Trophoblast cell (in vitro differentiated cells and primary cell): ENCODE data around the gene MED12L.

ENCODE experiments used
- DNase-seq, 2 donors: peaks; one replicate each; pipeline ENCODE4 v3.0.0-alpha.2; 2016
- H2AFZ ChIP-seq: 2 replicates; pipeline ENCODE4 v1.6.1; 2013; ENCODE audit warnings: low read length, moderate library complexity, mild to moderate bottlenecking; ENCODE audit not compliant: insufficient read depth, poor library complexity
- H2AK5ac ChIP-seq: 2 replicates; pipeline ENCODE4 v1.6.1; 2013; ENCODE audit warnings: mild to moderate bottlenecking, low read length
- H2BK120ac ChIP-seq: 2 replicates; pipeline ENCODE4 v1.6.1; 2013; ENCODE audit warnings: low read length, mild to moderate bottlenecking, moderate library complexity; ENCODE audit not compliant: insufficient read depth, poor library complexity
- H2BK12ac ChIP-seq: 2 replicates; pipeline ENCODE4 v1.6.1; 2013; ENCODE audit warnings: mild to moderate bottlenecking, low read length, moderate library complexity
- H2BK5ac ChIP-seq: 2 replicates; pipeline ENCODE4 v1.6.1; 2013; ENCODE audit warnings: low read length, low read depth, moderate library complexity, mild to moderate bottlenecking; ENCODE audit not compliant: poor library complexity
- H3K14ac ChIP-seq: 2 replicates; pipeline ENCODE4 v1.6.1; 2013; ENCODE audit warnings: mild to moderate bottlenecking, low read length
- H3K18ac ChIP-seq: 2 replicates; pipeline ENCODE4 v1.6.1; 2013; ENCODE audit warnings: mild to moderate bottlenecking, low read length
- H3K23ac ChIP-seq: 2 replicates; pipeline ENCODE4 v1.6.1; 2013; ENCODE audit warnings: low read length
- H3K27ac ChIP-seq: 2 replicates; pipeline ENCODE4 v1.5.1; 2013; ENCODE audit warnings: low read depth, mild to moderate bottlenecking, inconsistent platforms, low read length, moderate library complexity
- H3K27me3 ChIP-seq: 2 replicates; pipeline ENCODE4 v1.6.1; 2013; ENCODE audit warnings: inconsistent platforms, mild to moderate bottlenecking, low read length, moderate library complexity; ENCODE audit not compliant: insufficient read depth
- H3K36me3 ChIP-seq, 2 experiments: 1 replicate in 1 of 2; 2 replicates in 1 of 2; pipeline ENCODE4 v1.6.1; 2013; ENCODE audit warnings: low read length in 2 of 2, mild to moderate bottlenecking in 2 of 2, moderate library complexity in 1 of 2; ENCODE audit not compliant: insufficient read depth in 2 of 2, control insufficient read depth in 1 of 2
- H3K4ac ChIP-seq: 2 replicates; pipeline ENCODE4 v1.6.1; 2013; ENCODE audit warnings: low read depth, mild to moderate bottlenecking, low read length, moderate library complexity
- H3K4me1 ChIP-seq, 2 experiments: 1 replicate in 1 of 2; 2 replicates in 1 of 2; pipeline ENCODE4 v1.6.1; 2013; ENCODE audit warnings: low read length in 2 of 2, mild to moderate bottlenecking in 2 of 2, moderate library complexity in 1 of 2; ENCODE audit not compliant: insufficient read depth in 2 of 2, control insufficient read depth in 1 of 2
- H3K4me2 ChIP-seq: 2 replicates; pipeline ENCODE4 v1.6.1; 2013; ENCODE audit warnings: inconsistent platforms, mild to moderate bottlenecking, low read length, moderate library complexity
- H3K4me3 ChIP-seq: 2 replicates; pipeline ENCODE4 v1.5.1; 2013; ENCODE audit warnings: mild to moderate bottlenecking, low read depth, low read length, inconsistent platforms
- H3K79me1 ChIP-seq: one replicate; pipeline ENCODE4 v1.6.1; 2013; ENCODE audit warnings: low read length
- H3K79me2 ChIP-seq: 2 replicates; pipeline ENCODE4 v1.6.1; 2013; ENCODE audit warnings: low read length, mild to moderate bottlenecking; ENCODE audit not compliant: control insufficient read depth, insufficient read depth, poor library complexity
- H3K9ac ChIP-seq: 2 replicates; pipeline ENCODE4 v1.6.1; 2013; ENCODE audit warnings: mild to moderate bottlenecking, low read length
- H3K9me3 ChIP-seq: 2 replicates; pipeline ENCODE4 v1.6.1; 2013; ENCODE audit warnings: low read depth, mild to moderate bottlenecking, control low read depth, inconsistent platforms, low read length; ENCODE audit not compliant: insufficient read depth
- H4K12ac ChIP-seq: 2 replicates; pipeline ENCODE4 v1.6.1; 2013; ENCODE audit warnings: low read depth, mild to moderate bottlenecking, low read length, moderate library complexity
- H4K8ac ChIP-seq: 2 replicates; pipeline ENCODE4 v1.6.1; 2013; ENCODE audit warnings: low read depth, mild to moderate bottlenecking, low read length, moderate library complexity
- H4K91ac ChIP-seq: one replicate; pipeline ENCODE4 v1.6.1; 2013; ENCODE audit warnings: low read depth, mild to moderate bottlenecking, low read length, moderate library complexity
- WGBS: extraction: QIAGEN DNeasy Blood & Tissue Kit; methylation state at CpG from one replicate; pipeline ENCODE4 v1.1.7; 2013; ENCODE audit warnings: missing lambda C conversion rate; ENCODE audit not compliant: insufficient read length, insufficient coverage; ENCODE audit errors: extremely low coverage; 5-methylcytosine and 5-hydroxymethylcytosine counted together

Gene MED12L

DNA sequence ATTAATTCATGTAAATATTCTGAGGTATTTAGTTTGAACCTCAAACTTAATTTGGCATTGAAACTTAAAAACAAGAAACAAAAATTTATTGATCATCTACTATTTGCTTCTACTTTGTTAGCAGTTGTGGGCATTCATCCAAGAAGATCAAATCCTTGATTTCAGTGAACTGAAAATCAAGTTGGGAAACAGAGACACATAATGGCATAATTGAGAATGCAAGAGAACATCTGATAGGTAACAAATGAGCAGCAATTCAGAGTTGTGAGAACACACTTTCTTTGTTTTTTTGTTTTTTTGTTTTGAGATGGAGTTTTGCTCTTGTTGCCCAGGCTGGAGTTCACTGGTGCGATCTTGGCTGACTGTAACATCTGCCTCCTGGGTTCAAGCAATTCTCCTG, 33.9 kb upstream of the MED12L start:
- no peak overlapping the region for H2BK5ac ChIP-seq
- H3K4ac ChIP-seq, result no peak overlapping the region
- H3K4me2 ChIP-seq, result no peak overlapping the region
- H4K12ac ChIP-seq, result no peak overlapping the region
- no peak overlapping the region for H3K23ac ChIP-seq
- H3K27ac ChIP-seq, result no peak overlapping the region
- H3K14ac ChIP-seq, result no peak overlapping the region
- no peaks in the 10 kb centered on the region for H3K79me2 ChIP-seq
- H2AK5ac ChIP-seq, result no peak overlapping the region
- H3K27me3 ChIP-seq, result no peaks in the 10 kb centered on the region
- H2AFZ ChIP-seq, result no peak overlapping the region
- no peaks in the 10 kb centered on the region for H3K4me1 ChIP-seq
- H3K4me3 ChIP-seq, result no peak overlapping the region
- H3K9me3 ChIP-seq, result no peaks in the 10 kb centered on the region
- no peak overlapping the region for H4K8ac ChIP-seq
- no peaks in the 10 kb centered on the region for H3K79me1 ChIP-seq
- H3K18ac ChIP-seq, result no peak overlapping the region
- DNase-seq, result no peak
- H3K36me3 ChIP-seq, result no peaks in the 10 kb centered on the region
- no peak overlapping the region for H2BK120ac ChIP-seq
- no peak overlapping the region for H3K9ac ChIP-seq
- no peak overlapping the region for H4K91ac ChIP-seq
- no peak overlapping the region for H2BK12ac ChIP-seq
- WGBS, result no CpG with 5 or more reads among the region's 1 CpG

DNA sequence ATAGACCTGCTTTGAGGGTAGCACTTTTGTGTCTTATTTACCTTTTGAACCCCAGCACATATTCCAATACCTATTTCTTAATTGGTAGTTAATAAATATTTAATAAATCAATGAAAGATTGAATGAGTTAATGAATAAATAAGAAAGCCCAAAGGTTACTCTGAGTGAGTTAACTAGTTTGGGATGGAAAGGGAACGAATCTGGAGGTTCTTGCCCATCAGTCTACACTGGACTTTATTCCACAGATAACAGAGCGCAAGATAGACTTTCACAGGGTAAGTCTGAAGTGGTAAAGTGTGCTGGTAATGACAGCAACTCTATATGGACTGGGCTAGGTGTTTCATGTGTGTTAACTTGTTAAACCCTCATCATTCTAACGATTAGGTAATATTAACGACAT, 33.1 kb upstream of the MED12L start:
- H3K4me3 ChIP-seq, result no peak overlapping the region
- no peaks in the 10 kb centered on the region for H3K9me3 ChIP-seq
- no peak overlapping the region for H3K14ac ChIP-seq
- H4K8ac ChIP-seq, result no peak overlapping the region
- no peak overlapping the region for H3K27ac ChIP-seq
- no peak overlapping the region for H2AK5ac ChIP-seq
- no peaks in the 10 kb centered on the region for H3K27me3 ChIP-seq
- H4K91ac ChIP-seq, result no peak overlapping the region
- no peak overlapping the region for H2BK12ac ChIP-seq
- H2BK120ac ChIP-seq, result no peak overlapping the region
- no peak overlapping the region for H4K12ac ChIP-seq
- no peak overlapping the region for H3K4me2 ChIP-seq
- H2BK5ac ChIP-seq, result no peak overlapping the region
- no peaks in the 10 kb centered on the region for H3K79me1 ChIP-seq
- H3K9ac ChIP-seq, result no peak overlapping the region
- no peak overlapping the region for H2AFZ ChIP-seq
- no CpG with 5 or more reads among the region's 4 CpGs for WGBS
- H3K4ac ChIP-seq, result no peak overlapping the region
- no peaks in the 10 kb centered on the region for H3K79me2 ChIP-seq
- H3K18ac ChIP-seq, result no peak overlapping the region
- no peak overlapping the region for H3K23ac ChIP-seq
- no peaks in the 10 kb centered on the region for H3K36me3 ChIP-seq
- DNase-seq, result no peak
- no peaks in the 10 kb centered on the region for H3K4me1 ChIP-seq

DNA sequence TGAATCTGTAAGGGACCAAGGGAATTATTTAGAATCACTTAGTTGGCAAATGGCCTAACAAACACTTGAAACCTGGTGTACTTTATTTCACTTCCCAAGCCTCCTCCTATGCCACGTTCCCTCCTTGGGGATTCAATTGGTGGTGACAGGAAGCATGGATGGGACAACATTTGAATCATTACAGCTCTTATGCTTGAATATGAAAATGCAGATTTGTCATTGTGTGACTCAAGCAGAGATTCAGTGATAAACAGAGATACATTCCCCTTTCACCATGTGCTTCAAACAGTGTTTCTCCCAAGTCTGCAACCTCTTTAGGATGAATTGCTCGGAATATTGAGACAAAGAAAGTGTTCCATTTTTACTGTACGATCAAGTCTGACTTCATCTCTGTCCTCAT, 32.7 kb upstream of the MED12L start:
- Histone ChIP-seq H2BK5ac (no peak overlapping the region), H2AFZ (no peak overlapping the region), H3K27ac (no peak overlapping the region), H3K27me3 (no peaks in the 10 kb centered on the region), H3K23ac (no peak overlapping the region), H4K8ac (no peak overlapping the region), H3K4ac (no peak overlapping the region), H3K79me1 (no peaks in the 10 kb centered on the region), H3K36me3 (no peaks in the 10 kb centered on the region), H3K18ac (no peak overlapping the region), H2BK12ac (no peak overlapping the region), H4K91ac (no peak overlapping the region), H3K14ac (no peak overlapping the region), H2AK5ac (no peak overlapping the region), H3K9me3 (no peaks in the 10 kb centered on the region), H3K4me1 (no peaks in the 10 kb centered on the region), H3K79me2 (no peaks in the 10 kb centered on the region), H3K4me3 (no peak overlapping the region), H3K9ac (no peak overlapping the region), H2BK120ac (no peak overlapping the region), H4K12ac (no peak overlapping the region), H3K4me2 (no peak overlapping the region)
- DNase-seq, result no peak
- WGBS, result no CpG with 5 or more reads among the region's 3 CpGs

DNA sequence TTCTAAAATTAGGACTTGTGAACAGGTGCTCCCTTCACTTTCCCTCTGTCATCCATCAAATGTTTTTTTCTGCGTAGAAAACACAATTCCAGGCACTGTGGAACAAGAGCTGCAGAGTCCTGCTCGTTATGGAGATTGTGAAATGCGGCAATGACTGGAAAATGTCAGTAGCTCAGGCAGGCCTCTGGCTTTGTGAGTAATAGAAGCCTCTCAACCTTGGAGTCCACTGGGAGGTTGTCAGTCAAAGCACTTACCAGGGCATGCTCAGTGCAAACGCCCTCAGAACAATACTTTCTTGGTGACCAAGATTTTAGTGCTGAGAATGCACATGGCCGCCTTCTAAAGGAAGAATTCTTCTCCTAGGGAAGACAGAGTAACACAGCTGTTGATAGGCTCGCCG, 26.7 kb upstream of the MED12L start:
- Histone ChIP-seq H3K9me3 (no peaks in the 10 kb centered on the region), H2AK5ac (no peak overlapping the region), H2BK120ac (no peak overlapping the region), H3K27ac (no peak overlapping the region), H3K4me3 (no peak overlapping the region), H4K91ac (no peak overlapping the region), H3K9ac (no peak overlapping the region), H4K12ac (no peak overlapping the region), H3K23ac (no peak overlapping the region), H4K8ac (no peak overlapping the region), H2BK5ac (no peak overlapping the region), H3K4me1 (peaks cover 0 to 4% of the 10 kb centered on the region in 2 experiments), H2AFZ (no peak overlapping the region), H3K14ac (no peak overlapping the region), H3K79me1 (no peaks in the 10 kb centered on the region), H2BK12ac (peak overlapping the region; percentile 11), H3K4me2 (no peak overlapping the region), H3K36me3 (no peaks in the 10 kb centered on the region), H3K27me3 (no peaks in the 10 kb centered on the region), H3K79me2 (no peaks in the 10 kb centered on the region), H3K18ac (no peak overlapping the region), H3K4ac (no peak overlapping the region)
- WGBS, result no CpG with 5 or more reads among the region's 7 CpGs
- DNase-seq, result peak; percentile 4 to 40
